GM19351 (cell line): Measurements from ENCODE around the gene POFUT1.
"Not testable (repeated sequence)": the region's sequence is repeated elsewhere in the genome, so short reads cannot be mapped to it uniquely, and the experiment has no call there.

Experiments used
- ATAC-seq: cut with Tn5 transposase; IDR thresholded peaks from one replicate; pipeline ENCODE4 v1.9.1; 2021; ENCODE audit warnings: mild to moderate bottlenecking, moderate library complexity; ENCODE audit not compliant: unreplicated experiment

POFUT1 gene

DNA sequence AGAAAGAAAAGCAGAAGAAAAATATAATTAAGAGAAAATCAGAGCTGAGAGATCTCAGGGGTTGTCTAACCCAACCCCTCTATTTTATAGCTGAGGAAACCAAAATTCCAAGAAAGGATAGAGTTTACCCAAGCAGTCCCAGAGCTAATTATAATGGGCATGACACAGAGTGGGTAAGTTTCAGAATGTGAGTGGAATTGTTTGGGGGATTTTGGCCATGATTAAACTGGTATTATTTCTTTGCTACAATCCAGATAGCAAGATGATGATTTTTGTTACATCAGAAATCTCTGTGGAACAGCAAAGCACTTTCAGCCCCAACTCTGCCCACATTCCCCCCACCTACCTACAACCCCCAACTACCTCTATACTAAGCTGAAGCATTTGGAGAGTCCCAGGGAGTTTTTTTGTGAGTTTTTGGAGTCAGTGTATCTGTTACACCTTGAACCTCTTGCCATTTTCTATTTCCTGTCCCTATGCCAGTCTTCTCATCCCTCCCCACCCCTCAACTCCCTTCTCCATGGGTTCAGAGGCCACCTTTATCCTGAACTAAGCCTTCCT, 24.7 kb downstream of the POFUT1 start:
- ATAC-seq, result no peak

DNA sequence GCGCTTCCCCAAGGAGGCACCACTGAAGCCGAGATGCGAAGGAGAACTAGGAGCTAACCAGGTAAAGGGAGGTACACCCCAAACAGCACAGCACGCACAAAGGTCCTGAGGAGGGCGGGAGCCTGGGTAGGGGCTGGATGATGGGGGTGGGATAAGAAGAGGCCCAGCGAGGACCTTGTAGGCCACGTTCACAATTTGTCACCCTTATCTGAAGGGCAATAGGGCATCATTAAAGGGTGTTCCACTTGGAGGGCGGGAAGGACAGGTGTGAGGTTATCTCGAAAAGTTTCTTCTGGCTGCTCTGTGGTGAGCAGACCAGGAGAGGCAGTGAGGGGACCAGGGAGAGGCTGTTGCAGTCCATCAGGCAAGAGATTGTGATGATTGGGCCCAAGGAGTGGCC, 25.6 kb downstream of the POFUT1 start:
- ATAC-seq, result no peak

DNA sequence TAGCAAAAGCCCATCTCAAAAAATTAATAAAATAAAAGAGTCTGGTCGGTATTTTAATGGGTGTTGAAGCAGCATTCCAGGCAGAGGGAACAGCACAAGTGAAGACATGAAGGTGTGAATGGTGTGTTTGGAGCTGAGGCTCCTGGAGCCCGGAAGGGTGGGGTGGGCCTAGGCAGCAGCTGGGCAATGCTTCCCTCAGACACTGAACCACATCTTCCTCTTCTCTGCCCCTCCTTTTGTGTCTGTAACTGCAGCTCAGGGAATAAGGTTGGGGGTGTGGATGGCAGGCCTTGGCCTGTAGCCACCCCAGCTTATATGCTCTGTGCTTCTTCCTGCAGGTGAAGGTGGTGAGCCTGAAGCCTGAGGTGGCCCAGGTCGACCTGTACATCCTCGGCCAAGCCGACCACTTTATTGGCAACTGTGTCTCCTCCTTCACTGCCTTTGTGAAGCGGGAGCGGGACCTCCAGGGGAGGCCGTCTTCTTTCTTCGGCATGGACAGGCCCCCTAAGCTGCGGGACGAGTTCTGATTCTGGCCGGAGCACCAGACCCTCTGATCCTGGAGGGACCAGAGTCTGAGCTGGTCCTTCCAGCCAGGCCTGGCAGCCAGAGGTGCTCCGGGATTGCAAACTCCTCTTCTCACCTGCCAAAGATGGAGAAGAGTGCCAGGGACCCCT, 26.6 kb downstream of the POFUT1 start:
- no peak for ATAC-seq

DNA sequence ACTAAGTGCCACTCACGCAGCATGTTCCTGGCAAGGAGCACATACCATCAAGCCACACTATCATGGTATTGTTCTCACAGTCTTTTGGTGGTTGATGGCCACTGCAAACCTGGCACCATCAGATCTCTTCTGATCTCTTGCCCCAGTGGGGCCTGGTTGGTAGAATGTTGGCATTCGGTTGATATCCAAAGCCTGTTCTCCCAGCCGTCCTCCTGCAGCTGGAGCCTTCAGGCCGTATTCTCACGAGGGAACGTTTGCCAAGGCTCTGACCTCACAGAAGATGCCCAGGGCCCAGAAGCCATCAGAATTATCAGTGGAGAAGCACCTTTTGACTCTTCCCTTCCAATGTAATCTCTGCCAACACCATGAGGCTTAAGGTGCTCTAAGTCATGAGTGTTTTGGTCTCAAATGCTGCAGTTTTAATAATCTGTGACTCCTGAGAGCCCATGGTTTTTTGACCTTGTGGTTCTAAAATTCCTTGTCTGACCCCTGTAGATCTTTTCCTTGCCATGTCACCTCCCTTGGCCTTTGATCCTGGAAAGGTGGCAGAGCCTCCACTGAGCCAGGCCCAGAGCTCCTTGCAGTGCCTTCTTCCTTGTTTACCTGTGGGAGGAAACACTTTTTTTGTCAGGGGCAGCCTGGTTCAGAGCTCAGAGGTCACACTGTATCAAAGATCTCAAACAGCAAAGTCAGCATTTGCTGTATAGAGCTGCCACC, 27.8 kb downstream of the POFUT1 start:
- no peak for ATAC-seq

DNA sequence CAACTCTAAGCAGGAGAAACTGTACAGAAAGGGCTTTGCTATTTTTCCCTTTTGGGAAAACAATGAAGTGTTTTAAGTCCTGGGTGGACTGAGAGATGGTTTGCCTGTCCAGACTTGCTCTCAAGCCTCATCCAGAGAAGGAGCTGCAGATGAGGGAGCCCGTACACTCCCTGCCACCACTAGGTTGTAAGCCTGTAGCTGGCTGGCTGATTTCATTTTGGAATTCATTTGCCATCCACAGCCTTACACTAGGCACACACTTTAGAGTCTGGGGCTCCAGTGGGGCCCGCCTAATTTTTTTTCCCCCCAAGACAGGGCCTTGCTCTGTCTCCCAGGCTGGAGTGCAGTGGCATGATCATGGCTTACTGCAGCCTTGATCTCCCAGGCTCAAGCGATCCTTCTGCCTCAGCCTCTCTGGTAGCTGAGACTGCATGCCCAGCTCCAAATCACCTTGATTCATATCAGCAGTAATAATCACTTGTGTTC, 28.4 kb downstream of the POFUT1 start:
- ATAC-seq, result no peak

DNA sequence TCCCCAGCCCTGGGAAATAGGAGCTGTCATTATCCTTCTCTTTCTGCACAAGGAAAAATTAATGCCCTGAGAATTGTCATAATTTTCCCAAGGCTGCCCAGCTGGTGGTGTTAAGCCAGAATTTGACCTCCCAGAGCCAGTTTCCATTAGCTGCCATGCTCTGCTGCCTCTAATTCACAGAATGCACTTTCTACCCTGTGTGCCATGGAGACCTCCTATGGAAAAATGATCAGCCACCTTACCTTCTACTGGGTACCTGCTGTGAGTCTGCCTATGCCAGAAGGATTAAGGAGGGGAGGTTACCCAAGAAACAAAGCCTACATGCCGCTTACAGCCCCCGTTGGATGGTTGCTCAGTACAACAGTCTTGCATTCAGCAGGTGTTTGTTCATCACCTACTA, 29.1 kb downstream of the POFUT1 start:
- ATAC-seq, result no peak

DNA sequence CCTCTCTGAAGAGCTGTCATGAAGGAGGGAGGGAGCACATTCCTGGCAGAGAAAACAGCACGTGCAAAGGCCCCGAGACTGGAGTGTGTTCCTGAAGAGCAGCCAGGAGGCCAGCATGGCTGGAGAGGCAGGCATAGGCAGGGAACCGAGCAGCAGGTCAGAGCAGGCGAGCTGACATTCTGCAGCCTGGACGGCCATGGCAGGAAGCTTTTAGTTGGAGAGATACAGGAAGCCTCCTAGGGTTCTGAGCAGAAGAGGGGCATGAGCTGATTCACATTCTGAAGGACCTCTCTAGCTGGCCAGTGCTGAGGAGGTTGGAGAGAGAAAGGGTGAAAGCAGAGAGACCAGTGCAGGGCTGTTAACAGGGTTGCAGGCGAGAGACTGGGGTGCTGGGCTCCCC, 29.7 kb downstream of the POFUT1 start:
- ATAC-seq, result no peak

DNA sequence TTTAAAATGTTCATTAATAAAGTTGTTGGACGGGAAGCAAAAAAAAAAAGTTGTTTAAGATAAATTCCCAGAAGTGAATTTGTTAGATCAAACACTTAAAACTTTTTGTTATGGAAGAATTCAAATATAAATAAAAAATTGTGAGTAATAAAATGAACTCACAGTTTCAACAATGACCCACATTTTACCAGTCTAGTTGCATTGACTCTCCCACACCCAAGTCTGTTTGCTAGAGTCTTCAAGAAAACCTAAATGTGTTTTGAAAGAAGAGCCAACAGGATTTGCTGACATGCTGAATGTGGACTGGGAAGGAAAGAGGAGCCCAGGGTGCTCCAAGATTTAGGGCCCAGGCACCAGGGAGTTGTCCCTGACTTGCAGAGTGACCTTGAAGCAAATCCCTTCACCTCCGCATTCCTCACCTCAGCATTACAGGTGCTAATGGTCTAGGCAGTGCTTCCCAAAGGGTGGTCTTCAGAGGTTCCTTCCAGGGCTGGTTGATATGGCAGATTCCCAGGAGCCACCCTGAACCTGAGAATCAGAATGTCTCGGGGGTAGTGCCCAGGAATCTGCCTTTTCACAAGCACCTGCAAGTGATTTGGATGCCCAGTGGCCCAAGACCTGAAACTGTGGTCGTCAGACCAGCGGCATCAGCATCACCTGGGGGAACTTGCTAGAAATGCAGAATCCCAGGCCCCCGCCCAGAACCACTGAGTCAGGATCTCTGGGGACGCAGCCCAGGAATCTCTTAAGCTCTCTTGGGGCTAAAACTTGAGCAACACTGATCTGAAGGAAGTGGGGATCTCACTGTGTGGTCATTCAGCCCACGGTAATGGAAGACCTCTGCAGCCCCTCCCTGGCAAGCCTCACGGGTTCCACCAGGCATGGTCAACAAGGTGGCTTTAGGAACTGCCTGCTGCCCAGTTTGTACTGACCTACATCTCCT, 31.1 kb downstream of the POFUT1 start:
- ATAC-seq, result no peak

DNA sequence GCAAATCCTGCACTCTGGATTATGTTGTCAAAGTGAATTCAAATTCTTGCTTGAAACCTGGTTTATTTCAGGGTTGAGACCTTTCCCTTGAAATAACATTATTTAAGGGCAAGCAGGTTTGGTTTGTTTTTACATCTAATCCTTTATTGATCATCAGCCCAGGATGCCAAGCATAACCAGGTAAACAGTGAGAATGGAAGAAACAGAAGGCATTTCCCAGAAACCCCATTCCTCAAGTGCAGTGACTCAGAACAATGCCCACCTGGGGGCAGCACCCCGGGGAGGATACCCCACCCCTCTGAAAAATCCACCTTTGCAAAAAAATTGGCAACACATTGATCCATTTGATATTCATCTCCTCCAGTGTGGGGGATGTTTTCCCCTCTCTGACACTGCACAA, 32.5 kb downstream of the POFUT1 start:
- no peak for ATAC-seq

DNA sequence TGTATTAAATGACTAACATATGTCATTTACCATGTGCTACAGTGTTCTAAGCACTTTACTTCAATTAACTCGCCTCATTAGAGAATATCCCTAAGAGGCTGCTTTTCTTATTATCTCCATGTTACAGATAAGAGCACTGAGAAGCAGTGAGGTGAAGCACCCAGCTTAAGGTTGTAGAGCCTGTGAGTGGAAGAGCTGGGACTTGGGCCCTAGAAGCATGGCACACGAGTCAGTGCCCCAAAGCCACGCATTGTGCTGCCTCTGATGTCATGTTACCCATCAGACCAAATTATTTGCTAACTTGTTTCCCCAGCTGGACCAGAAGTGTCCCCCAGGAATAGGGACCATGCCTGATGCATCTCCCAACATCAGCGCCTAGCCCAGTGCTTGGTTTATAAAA, 34.1 kb downstream of the POFUT1 start:
- no peak for ATAC-seq

DNA sequence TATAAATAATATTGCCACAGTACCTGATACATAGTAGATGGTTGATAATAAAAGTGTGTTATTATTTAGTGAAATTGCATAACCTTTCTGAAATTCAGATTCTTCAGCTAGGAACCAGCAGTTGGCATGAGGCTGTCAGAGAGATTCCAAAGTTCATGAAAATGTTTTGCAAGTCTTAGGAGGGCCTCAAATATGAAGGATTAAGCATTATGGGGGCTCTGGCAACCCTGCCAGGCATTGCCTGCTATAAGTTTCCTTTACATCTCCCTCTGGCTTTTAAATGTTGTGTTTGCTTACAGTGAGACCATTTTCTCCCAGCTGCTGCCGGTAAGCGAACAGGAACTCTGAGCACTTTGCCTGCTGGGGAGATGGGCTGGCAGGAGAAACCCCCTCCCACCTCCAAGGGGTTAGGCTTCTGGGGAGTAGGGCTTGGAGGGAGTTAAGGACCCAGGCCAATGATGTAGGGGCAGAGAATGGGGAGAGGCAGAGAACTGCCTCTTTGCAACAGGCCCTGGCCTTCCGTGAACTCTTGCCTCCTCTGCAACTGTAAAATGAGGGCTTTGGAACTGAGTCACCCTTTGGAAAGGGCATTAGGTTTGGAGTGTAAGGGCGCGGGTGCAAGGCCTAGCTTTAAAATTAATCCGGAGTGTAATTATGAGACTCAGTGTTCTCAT, 36.6 kb downstream of the POFUT1 start:
- no peak for ATAC-seq

DNA sequence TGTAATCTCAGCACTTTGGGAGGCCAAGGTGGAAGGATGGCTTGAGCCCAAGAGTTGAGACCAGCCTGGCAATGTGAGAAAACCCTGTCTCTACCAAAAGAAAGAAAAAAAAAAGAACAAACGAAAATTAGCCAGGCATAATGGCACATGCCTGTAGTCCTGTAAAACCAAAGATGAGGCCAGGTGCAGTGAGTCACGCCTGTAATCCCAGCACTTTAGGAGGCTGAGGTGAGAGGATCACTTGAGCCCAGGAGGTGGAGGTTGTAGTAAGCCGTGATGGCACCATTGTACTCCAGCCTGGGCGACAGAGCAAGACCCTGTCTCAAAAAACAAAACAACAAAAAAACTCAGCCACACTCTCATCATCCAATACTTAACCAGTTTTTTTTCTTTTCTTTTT, 37.3 kb downstream of the POFUT1 start:
- ATAC-seq, result no peak

DNA sequence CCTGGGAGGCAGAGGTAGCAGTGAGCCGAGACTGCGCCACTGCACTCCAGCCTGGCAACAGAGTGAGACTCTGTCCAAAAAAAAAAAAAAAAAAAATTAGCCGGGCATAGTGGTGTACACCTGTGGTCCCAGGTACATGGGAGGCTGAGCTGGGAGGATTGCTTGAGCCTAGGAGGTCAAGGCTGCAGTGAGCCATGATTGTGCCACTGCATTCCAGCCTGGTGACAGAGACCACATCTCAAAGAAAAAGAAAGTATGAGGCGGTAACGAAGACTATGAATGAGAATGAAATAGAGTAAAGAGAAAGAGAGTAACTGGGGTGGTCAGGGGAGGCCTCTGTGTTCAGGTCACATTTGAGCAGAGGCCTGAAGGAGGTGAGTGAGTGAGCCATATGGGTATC, 38.5 kb downstream of the POFUT1 start:
- not testable (repeated sequence) for ATAC-seq

DNA sequence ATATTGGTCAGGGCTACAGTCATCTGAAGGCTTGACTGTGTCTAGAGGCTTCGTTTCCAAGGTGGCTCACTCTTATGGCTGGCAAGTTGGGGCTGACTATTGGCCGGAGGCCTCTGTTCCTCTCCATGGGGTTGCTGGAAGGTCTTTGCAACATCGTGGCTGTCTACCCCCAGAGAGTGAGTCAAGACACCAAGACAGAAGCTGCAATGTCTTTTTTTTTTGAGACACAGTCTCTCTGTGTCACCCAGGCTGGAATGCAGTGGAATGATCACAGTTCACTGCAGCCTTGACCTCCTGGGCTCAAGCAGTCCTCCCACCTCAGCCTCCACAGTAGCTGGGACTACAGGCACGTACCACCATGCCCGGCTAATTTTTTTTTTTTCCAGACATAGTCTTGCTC, 40.4 kb downstream of the POFUT1 start:
- ATAC-seq, result no peak

DNA sequence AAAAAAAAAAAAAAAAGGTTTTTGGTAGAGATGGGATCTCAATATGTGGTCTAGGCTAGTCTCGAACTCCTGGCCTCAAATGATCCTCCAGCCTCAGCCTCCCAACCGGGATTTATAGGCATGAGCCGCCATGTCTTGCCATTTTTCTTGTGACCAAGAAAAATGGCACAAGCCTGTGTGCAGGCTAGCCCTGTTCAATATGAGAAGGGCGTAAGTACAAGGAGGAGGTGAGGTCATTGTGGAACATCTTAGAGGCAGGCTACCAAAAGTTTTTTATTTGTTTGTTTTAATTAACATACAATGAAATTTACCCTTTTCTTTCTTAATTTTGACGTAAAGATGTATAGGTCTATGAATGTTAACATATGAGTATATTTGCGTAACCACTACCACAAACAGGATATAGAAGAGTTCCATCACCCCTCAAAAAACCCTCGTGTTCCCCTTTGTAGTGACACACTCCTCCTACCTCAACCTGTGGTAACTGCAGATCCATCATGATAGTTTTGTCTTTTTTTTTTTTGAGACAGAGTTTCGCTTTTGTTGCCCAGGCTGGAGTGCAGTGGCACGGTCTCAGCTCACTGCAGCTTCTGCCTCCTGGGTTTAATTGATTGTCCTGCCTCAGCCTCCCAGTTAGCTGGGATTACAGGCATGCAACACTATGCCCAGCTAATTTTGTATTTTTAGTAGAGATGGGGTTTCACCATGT, 41.5 kb downstream of the POFUT1 start:
- no peak for ATAC-seq

DNA sequence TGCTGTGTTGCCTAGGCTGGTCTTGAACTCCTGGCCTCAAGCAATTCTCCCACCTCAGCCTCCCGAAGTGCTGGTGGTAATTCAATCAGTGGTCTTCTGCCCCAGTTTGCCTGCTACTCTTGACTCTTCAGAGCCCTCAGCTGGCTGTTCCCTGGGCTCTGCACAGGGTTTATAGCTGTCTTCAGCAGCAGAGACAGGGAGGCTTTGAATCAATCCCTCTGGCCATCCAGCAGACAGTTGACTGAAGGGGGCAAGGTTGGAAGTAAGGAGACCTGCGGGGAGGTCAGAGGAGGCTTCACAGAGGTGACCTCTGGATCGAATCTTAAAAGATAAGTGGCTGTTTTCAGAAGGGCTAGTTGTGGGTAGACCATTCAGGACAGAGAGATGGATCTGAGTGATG, 43.8 kb downstream of the POFUT1 start:
- ATAC-seq, result no peak

DNA sequence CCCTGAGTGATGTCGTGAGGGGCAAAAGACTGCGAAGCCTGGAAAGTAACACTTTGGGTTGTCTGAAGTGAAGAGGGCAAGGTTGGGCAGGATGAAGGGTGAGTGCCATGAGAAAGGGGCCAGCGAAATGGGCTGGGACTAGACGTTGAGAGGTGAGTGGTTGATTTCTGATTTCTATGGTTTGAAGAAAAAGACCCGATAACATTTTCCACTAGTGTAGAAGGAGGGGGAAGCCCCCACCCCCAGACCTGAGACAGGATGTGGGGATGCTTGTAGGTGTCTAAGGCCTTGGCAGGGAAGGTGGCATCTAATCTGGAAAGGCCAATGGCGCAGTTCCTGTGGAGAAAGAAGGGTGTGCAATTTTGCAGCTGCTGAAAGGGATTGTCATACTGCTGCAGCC, 44.5 kb downstream of the POFUT1 start:
- ATAC-seq, result no peak

DNA sequence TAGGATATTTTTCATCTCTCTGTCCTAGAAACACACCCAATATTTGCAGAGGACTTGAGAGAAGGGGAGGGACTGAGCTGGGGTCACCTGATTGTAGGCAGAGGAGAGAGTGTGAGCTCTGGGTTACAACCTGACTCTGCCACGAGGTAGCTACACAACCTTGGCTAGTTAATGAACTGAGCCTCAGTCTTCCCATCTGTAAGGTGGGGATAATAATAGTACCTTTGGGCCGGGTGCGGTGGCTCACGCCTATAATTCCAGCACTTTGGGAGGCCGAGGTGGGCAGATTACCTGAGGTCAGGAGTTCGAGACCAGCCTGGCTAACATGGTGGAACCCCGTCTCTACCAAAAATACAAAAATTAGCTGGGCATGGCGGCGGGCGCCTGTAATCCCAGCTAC, 53.3 kb downstream of the POFUT1 start:
- not testable (repeated sequence) for ATAC-seq

DNA sequence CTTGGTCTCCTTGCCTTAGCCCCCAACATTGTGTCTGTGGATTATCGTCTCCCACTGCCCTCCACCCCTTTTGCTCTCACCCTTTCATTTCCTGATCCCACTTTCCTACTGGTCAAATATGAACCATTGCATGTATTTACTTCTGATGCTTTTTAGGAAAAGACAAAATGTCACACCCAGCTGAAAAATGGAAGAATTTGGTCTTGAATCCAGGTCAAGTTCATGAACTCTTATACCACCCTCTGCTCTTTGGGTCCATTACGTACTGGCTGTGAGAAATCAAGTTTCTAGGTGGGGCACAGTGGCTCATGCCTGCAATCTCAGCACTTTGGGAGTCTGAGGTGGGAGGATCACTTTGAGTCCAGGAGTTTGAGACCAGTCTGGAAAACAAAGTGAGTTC, 54.0 kb downstream of the POFUT1 start:
- no peak for ATAC-seq

DNA sequence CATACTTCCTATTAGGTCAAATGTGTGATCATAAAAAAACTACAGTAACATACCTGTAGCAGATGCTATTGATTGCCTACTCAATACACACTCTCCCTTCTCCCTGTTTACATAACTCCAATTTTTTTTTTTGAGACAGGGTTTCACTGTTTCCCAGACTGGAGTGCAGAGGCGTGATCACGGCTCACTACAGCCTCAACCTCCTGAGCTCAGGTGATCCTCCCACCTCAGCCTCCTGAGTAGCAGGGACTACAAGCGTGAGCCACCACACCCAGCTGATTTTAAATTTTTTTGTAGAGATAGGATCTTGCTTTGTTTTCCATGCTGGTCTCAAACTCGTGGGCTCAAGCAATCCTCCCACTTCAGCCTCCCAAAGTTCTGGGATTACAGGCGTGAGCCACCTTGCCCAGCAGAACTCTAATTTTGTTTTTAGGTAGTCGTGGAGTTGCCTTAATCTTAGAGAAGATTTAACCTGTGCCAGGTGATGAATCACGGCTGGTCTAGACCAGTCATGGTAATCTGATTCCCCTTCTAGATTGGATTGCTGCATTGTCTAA, 55.8 kb downstream of the POFUT1 start:
- ATAC-seq, result no peak
